CD4-positive, CD25-positive, alpha-beta regulatory T cell (primary cell): ENCODE results near the gene PLEKHG7. TPM values are rescaled to one million over a fixed set of nuclear protein-coding genes. Genes with fewer than 3 reads are reported as not detected.
A peak's percentile ranks its signal among the peaks of the same experiment; 100 is the strongest.

Experiments
- ATAC-seq, 2 donors: fragments of 150-1000 bp; cut with Tn5 transposase; one replicate each; pipeline ENCODE4 v1.10.0; 2021; ENCODE audit warnings: low read depth in 2 of 2, moderate number of reproducible peaks in 2 of 2, moderate library complexity in 1 of 2
- DNase-seq, 3 donors: peaks; one replicate each; pipeline versions ENCODE4 v3.0.0 to v3.0.0-alpha.2; 2012 to 2022; ENCODE audit warnings: mixed read lengths in 1 of 3
- H3K27ac ChIP-seq: one replicate; pipeline ENCODE4 v1.7.0; 2013; ENCODE audit warnings: mild to moderate bottlenecking, low read length; ENCODE audit not compliant: insufficient read depth, poor library complexity, severe bottlenecking
- H3K27me3 ChIP-seq: one replicate; pipeline ENCODE4 v1.7.0; 2013; ENCODE audit warnings: low read length; ENCODE audit not compliant: control insufficient read depth, insufficient read depth
- H3K36me3 ChIP-seq: one replicate; pipeline ENCODE4 v1.7.0; 2013; ENCODE audit warnings: mild to moderate bottlenecking, low read length, moderate library complexity; ENCODE audit not compliant: control insufficient read depth, insufficient read depth
- H3K4me1 ChIP-seq: 2 replicates; pipeline ENCODE4 v1.7.0; 2013; ENCODE audit warnings: mild to moderate bottlenecking, low read length; ENCODE audit not compliant: insufficient read depth, control insufficient read depth, poor library complexity, severe bottlenecking
- H3K4me3 ChIP-seq: one replicate; pipeline ENCODE4 v1.7.0; 2013; ENCODE audit warnings: low read depth, mild to moderate bottlenecking, low read length, moderate library complexity
- H3K9me3 ChIP-seq, 2 experiments: 1 replicate in 1 of 2; 2 replicates in 1 of 2; pipeline ENCODE4 v1.7.0; 2013; ENCODE audit warnings: low read length in 2 of 2, mild to moderate bottlenecking in 1 of 2, moderate library complexity in 1 of 2; ENCODE audit not compliant: control insufficient read depth in 2 of 2
- H3K27ac Mint-ChIP-seq, 3 donors: one replicate each; pipeline ENCODE4 v1.8.0; 2020 to 2022; ENCODE audit warnings: mild to moderate bottlenecking in 3 of 3, mixed read lengths in 3 of 3, moderate library complexity in 2 of 3
- H3K27me3 Mint-ChIP-seq: one replicate; pipeline ENCODE4 v1.8.0; 2022; ENCODE audit warnings: mild to moderate bottlenecking, mixed read lengths
- H3K36me3 Mint-ChIP-seq: one replicate; pipeline ENCODE4 v1.8.0; 2020; ENCODE audit warnings: mixed read lengths
- H3K4me1 Mint-ChIP-seq, 4 donors: one replicate each; pipeline ENCODE4 v1.8.0; 2020 to 2022; ENCODE audit warnings: mixed read lengths in 4 of 4, mild to moderate bottlenecking in 1 of 4
- H3K4me3 Mint-ChIP-seq, 4 donors: one replicate each; pipeline ENCODE4 v1.8.0; 2020 to 2022; ENCODE audit warnings: mild to moderate bottlenecking in 4 of 4, mixed read lengths in 4 of 4, moderate library complexity in 3 of 4
- H3K9me3 Mint-ChIP-seq, 7 donors: one replicate each; pipeline ENCODE4 v1.8.0; 2020 to 2022; ENCODE audit warnings: mixed read lengths in 7 of 7, mild to moderate bottlenecking in 3 of 7, moderate library complexity in 2 of 7
- polyA plus RNA-seq, 4 donors: library from polyadenylated mRNA; unstranded; fragments of 300-500 nt; fragmentation: Illumina TruSeq; gene quantifications; one replicate each; pipeline ENCODE4 v1.2.3, GENCODE V29; 2021
- total RNA-seq: library from RNA; stranded (reverse); gene quantifications from one replicate; pipeline ENCODE4 v1.2.3, GENCODE V29; 2022

PLEKHG7 gene
- total and polyA plus RNA-seq, 5 donors from 2014 or later: 0.05 to 0.89 (median 0.14) TPM

- Histone ChIP-seq H3K4me1 (no peaks in the 10 kb centered on the region), H3K9me3 (no peaks in the 10 kb centered on the region), H3K4me3 (no peak overlapping the region), H3K27ac (no peak overlapping the region), H3K36me3 (no peaks in the 10 kb centered on the region), H3K27me3 (peaks cover 6% of the 10 kb centered on the region)
- H3K27me3 Mint-ChIP-seq: peaks cover 9% of the 10 kb centered on the region
- no peaks in the 10 kb centered on the region for H3K4me1 Mint-ChIP-seq
- ATAC-seq: no peak
- DNase-seq: no peak
- H3K9me3 Mint-ChIP-seq: peaks cover 0 to 2% (median 0%) of the 10 kb centered on the region in 7 donors
- no peaks in the 10 kb centered on the region for H3K36me3 Mint-ChIP-seq
- H3K4me3 Mint-ChIP-seq: no peak overlapping the region
- H3K27ac Mint-ChIP-seq: no peak overlapping the region
These were observed 51.4 kb downstream of the PLEKHG7 start for GRCh38 chr12:92753976-92754885.

DNA sequence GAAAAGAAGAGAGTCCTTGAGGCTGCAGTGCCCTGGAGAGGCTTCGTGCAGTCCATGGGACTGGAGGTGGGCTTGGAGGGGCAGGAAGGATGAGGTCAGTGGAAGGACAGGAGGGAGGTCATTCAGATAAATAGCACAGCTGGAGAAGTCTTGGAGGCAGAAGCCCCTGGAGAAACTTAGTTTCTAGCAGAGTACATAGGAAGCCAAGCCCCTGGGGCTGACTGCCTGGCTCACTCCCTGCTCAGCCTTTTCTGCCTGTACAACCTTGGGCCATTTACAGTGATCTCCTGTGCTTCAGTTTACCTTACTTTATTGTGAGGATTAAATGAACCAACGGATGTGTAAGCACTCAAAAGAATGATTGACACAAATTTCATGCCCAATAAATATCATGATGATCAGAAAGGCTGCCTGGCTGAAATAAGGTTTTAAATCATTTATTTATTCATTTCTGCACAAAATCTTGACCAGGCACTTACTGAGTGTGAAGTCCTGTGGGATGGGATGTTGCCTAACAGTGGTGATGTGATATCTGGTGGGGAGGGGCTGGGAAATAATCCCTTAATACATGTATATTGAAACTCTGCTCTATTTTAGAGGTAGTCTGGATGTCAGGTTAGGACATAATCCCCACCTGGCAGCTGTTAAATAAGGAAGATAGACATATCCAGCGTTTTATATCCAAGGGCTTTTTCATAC lies 54.3 kb downstream of the PLEKHG7 start:
- Mint-ChIP-seq H3K4me3 (no peak overlapping the region), H3K36me3 (no peaks in the 10 kb centered on the region), H3K27me3 (peaks cover 16% of the 10 kb centered on the region), H3K27ac (no peak overlapping the region), H3K9me3 (peaks cover 0 to 2% (median 0%) of the 10 kb centered on the region in 7 donors), H3K4me1 (no peaks in the 10 kb centered on the region)
- H3K36me3 ChIP-seq: no peaks in the 10 kb centered on the region
- H3K9me3 ChIP-seq: no peaks in the 10 kb centered on the region
- no peaks in the 10 kb centered on the region for H3K4me1 ChIP-seq
- H3K27ac ChIP-seq: no peak overlapping the region
- no peak for ATAC-seq
- H3K4me3 ChIP-seq: no peak overlapping the region
- peaks cover 8% of the 10 kb centered on the region for H3K27me3 ChIP-seq
- DNase-seq: no peak

DNA sequence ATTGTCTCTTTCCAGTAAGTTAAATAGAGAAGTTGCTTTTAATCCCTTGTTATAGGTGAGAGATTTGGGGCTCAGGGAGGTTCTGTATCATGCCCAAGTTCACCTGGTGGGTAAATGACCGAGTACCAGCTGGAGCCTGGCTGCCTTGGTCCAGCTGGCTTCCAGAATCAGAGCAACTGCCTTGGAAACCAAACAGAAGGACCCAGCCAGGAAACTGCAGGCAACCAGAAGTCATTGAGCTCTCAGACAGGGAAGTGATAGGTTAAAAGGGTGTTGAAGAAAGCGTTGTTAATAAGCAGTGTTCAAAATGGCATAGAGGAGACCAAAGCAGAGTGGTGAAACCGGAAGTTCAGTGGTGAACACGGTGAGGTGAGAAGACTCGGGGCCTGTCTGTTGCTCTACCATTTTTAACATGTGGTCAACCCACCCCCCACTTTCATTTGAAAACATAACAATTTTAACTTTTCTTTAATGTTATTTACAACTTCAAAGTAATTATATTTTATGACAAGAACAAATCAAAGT lies 54.9 kb downstream of the PLEKHG7 start:
- ATAC-seq: no peak

DNA sequence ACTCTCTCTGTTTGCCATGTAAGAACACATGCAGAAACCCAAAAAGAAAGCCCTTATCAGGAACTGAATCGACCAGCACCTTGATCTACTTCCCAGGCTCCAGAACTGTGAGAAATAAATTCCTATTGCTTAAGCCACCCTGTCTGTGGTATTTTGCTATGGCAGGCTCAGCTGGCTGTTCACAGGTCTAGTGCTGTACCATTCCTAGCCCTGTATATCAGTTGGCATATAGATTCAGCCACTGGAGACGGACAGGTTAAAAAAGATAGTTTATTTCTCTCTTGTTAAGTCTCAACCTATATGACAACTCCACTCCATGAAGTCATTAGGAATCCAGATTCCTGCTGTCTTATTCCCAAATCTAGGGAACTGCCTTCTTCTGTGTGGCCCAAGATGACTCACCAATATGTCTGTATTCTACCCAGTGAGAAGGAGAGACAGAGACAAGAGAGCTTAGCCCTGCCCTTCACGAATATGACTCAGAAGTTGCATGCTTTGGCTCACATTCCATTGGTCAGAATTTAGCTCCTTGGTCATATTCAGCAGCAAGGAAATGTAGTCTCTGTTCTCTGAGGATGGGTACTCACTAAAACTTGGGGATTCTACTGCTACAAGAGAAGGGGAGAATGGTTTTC lies 57.0 kb downstream of the PLEKHG7 start:
- Histone ChIP-seq H3K27me3 (peaks cover 12% of the 10 kb centered on the region), H3K9me3 (no peaks in the 10 kb centered on the region), H3K4me1 (no peaks in the 10 kb centered on the region), H3K36me3 (no peaks in the 10 kb centered on the region), H3K4me3 (no peak overlapping the region), H3K27ac (no peak overlapping the region)
- peaks cover 19% of the 10 kb centered on the region for H3K27me3 Mint-ChIP-seq
- no peak for DNase-seq
- H3K27ac Mint-ChIP-seq: no peak overlapping the region
- H3K9me3 Mint-ChIP-seq: peaks cover 0 to 4% (median 0%) of the 10 kb centered on the region in 7 donors
- H3K4me1 Mint-ChIP-seq: no peaks in the 10 kb centered on the region
- no peaks in the 10 kb centered on the region for H3K36me3 Mint-ChIP-seq
- no peak for ATAC-seq
- H3K4me3 Mint-ChIP-seq: no peak overlapping the region

More for the DNA sequence above, 54.9 kb downstream of the PLEKHG7 start:
- H3K27me3 Mint-ChIP-seq: peaks cover 19% of the 10 kb centered on the region
- DNase-seq: no peak
- no peak overlapping the region for H3K27ac ChIP-seq
- no peaks in the 10 kb centered on the region for H3K36me3 Mint-ChIP-seq
- H3K4me1 ChIP-seq: no peaks in the 10 kb centered on the region
- no peak overlapping the region for H3K4me3 ChIP-seq
- H3K36me3 ChIP-seq: no peaks in the 10 kb centered on the region
- peaks cover 12% of the 10 kb centered on the region for H3K27me3 ChIP-seq
- no peak overlapping the region for H3K27ac Mint-ChIP-seq
- no peaks in the 10 kb centered on the region for H3K9me3 ChIP-seq
- H3K9me3 Mint-ChIP-seq: peaks cover 0 to 4% (median 0%) of the 10 kb centered on the region in 7 donors
- H3K4me3 Mint-ChIP-seq: no peak overlapping the region
- H3K4me1 Mint-ChIP-seq: no peaks in the 10 kb centered on the region

- Mint-ChIP-seq H3K9me3 (peaks cover 0 to 4% (median 0%) of the 10 kb centered on the region in 7 donors), H3K27ac (no peak overlapping the region), H3K36me3 (no peaks in the 10 kb centered on the region), H3K4me3 (no peak overlapping the region), H3K27me3 (peaks cover 11% of the 10 kb centered on the region), H3K4me1 (no peaks in the 10 kb centered on the region)
- Histone ChIP-seq H3K4me3 (no peak overlapping the region), H3K9me3 (no peaks in the 10 kb centered on the region), H3K36me3 (no peaks in the 10 kb centered on the region), H3K27ac (no peak overlapping the region), H3K27me3 (peaks cover 12% of the 10 kb centered on the region), H3K4me1 (no peaks in the 10 kb centered on the region)
- ATAC-seq (no peak), DNase-seq (no peak)
These were observed 60.0 kb downstream of the PLEKHG7 start for GRCh38 chr12:92762773-92763172.

DNA sequence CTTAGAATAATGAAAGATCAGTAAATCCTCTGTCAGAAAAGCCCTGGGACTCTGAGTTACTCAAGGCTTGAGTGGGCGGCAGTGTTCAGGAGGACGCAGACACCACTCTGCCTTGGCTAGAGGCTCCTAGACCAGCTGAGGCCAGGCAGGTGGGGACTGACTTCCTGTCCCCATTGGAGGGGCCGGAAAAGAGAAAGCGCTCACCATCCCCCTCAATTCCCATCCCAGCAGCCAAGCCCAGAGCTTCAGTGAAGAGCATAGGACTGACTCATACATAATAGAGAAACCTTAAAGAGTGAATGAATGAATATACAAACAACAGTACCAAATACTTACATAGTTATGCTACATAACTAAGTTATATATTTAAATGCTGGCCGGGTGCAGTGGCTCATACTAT lies 62.0 kb downstream of the PLEKHG7 start:
- H3K36me3 ChIP-seq: no peaks in the 10 kb centered on the region
- no peaks in the 10 kb centered on the region for H3K4me1 ChIP-seq
- peaks cover 0 to 13% (median 9%) of the 10 kb centered on the region in 4 donors for H3K4me1 Mint-ChIP-seq
- H3K27ac ChIP-seq: no peak overlapping the region
- ATAC-seq (no peak), DNase-seq (no peak)
- peak overlapping the region in 1 of 3 donors; percentile 5 for H3K27ac Mint-ChIP-seq
- H3K4me3 Mint-ChIP-seq: no peak overlapping the region
- no peak overlapping the region for H3K4me3 ChIP-seq
- peaks cover 4% of the 10 kb centered on the region for H3K27me3 ChIP-seq
- H3K27me3 Mint-ChIP-seq: peaks cover 11% of the 10 kb centered on the region
- no peaks in the 10 kb centered on the region for H3K9me3 ChIP-seq
- H3K9me3 Mint-ChIP-seq: peaks cover 0 to 4% (median 0%) of the 10 kb centered on the region in 7 donors
- H3K36me3 Mint-ChIP-seq: no peaks in the 10 kb centered on the region

DNA sequence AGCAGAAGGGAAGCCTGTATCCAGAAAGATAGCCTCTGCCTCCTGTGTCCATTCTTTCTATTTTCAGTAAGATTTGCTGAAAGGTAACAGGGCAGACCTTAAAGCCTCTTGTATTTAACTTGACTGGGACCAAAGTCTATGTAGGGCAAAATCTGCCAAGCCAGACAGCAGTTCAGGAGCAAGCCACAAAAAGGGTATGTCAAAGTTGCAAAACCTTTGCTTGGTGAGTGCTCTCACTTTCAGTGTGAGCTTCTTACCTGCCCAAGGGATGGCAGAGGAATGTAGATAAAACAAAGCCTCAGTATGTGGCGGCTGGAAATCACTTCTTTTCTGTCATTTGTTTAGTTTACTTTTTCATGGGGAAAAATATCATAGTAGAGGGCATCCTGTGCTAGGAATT lies 63.1 kb downstream of the PLEKHG7 start:
- Histone ChIP-seq H3K4me3 (no peak overlapping the region), H3K4me1 (no peaks in the 10 kb centered on the region), H3K27me3 (peaks cover 4% of the 10 kb centered on the region), H3K36me3 (no peaks in the 10 kb centered on the region), H3K27ac (no peak overlapping the region), H3K9me3 (no peaks in the 10 kb centered on the region)
- H3K27ac Mint-ChIP-seq: no peak overlapping the region
- H3K27me3 Mint-ChIP-seq: peaks cover 11% of the 10 kb centered on the region
- peaks cover 4% of the 10 kb centered on the region for H3K36me3 Mint-ChIP-seq
- no peak overlapping the region for H3K4me3 Mint-ChIP-seq
- peaks cover 0 to 4% (median 0%) of the 10 kb centered on the region in 7 donors for H3K9me3 Mint-ChIP-seq
- peaks cover 0 to 16% (median 10%) of the 10 kb centered on the region in 4 donors for H3K4me1 Mint-ChIP-seq
- DNase-seq: no peak
- no peak for ATAC-seq
